Measurements from ENCODE around the gene VASH2.
A peak's percentile ranks its signal among the peaks of the same experiment; 100 is the strongest.
"Not testable (repeated sequence)": the region's sequence is repeated elsewhere in the genome, so short reads cannot be mapped to it uniquely, and the experiment has no call there.

The VASH2 gene

GRCh38 chr1:212981025-212981495 lies 30.7 kb downstream of the VASH2 start:
- DNase-seq (ENCODE audit: low read depth) = no peak

- no peak for DNase-seq (ENCODE audit: low read depth)
These were observed 31.4 kb downstream of the VASH2 start for GRCh38 chr1:212981571-212982328.

GRCh38 chr1:212982430-212983152 lies 32.2 kb downstream of the VASH2 start:
- no peak for DNase-seq (ENCODE audit: low read depth)

GRCh38 chr1:212983482-212983881 lies 33.1 kb downstream of the VASH2 start:
- DNase-seq (ENCODE audit: low read depth) = no peak

GRCh38 chr1:212984522-212985291 lies 34.4 kb downstream of the VASH2 start:
- no peak for DNase-seq (ENCODE audit: low read depth)

DNA sequence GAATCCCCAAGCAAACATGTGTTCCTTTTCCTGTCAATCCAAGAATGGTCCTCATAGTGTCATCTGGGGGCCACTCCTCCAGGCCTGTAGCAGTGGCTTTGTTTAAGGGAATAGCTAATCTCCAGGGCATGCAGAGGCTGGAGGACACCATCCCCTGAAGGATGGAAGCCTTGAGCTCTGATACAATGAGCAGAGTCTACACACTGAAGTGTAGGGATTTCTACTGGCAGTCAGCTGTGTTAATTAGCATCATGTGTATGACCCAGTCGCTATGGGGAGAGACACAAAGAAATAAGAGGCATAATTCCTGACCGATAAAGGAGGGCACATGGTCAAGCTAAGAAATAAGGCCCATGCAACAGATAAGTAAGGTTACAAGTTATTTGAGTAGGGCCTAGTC lies 36.2 kb downstream of the VASH2 start:
- no peak for DNase-seq (ENCODE audit: low read depth)

DNA sequence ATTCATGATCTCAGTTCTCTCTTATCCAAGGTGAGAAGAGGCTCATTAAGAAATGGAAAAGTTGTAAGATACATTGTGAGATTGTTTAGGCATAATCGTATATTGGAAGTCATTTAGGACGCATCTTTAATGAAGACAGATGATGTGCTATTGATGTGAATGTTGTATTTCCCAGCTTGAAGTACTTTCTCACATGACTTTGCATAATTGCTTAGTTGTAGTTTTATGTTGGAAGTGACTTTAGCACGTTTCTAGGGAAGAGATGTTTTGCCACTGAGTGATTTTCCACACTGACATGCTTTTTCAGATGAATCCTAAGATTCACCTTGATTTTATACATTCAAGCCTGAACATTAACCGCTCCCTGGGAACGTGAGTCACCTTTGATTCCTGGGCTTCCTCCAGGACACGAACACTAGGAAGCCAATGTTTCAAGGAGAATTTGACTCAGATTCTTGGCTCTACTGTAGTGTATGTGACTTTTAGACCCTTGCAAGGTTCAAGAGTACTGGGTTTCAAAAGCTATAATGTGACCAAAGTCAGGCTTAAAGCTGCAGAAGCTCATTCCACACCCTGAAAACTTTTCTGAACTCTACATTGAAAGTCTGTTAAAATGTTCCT lies 37.5 kb downstream of the VASH2 start:
- no peak for DNase-seq (ENCODE audit: low read depth)

- DNase-seq (ENCODE audit: low read depth) = no peak
These were observed 39.9 kb downstream of the VASH2 start for GRCh38 chr1:212990276-212990675.

DNA sequence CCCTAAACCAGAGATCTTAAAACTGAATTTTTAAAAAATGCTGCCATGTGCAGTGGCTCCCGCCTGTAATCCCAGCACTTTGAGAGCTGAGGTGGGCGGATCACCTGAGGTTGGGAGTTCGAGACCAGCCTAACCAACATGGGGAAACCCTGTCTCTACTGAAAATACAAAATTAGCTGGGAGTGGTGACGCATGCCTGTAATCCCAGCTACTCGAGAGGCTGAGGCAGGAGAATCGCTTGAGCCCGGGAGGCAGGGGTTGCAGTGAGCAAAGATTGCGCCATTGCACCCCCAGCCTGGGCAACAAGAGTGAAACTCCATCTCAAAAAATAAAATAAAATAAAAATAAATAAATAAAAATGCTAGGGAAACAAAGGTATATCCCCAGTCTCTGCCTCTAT lies 43.6 kb downstream of the VASH2 start:
- DNase-seq (ENCODE audit: low read depth) = not testable (repeated sequence)

GRCh38 chr1:212994926-212995325 lies 44.6 kb downstream of the VASH2 start:
- DNase-seq (ENCODE audit: low read depth) = no peak

GRCh38 chr1:213003256-213003655 lies 52.9 kb downstream of the VASH2 start:
- DNase-seq (ENCODE audit: low read depth) = no peak

- no peak for DNase-seq (ENCODE audit: low read depth)
These were observed 58.2 kb downstream of the VASH2 start for GRCh38 chr1:213008564-213008963.

DNA sequence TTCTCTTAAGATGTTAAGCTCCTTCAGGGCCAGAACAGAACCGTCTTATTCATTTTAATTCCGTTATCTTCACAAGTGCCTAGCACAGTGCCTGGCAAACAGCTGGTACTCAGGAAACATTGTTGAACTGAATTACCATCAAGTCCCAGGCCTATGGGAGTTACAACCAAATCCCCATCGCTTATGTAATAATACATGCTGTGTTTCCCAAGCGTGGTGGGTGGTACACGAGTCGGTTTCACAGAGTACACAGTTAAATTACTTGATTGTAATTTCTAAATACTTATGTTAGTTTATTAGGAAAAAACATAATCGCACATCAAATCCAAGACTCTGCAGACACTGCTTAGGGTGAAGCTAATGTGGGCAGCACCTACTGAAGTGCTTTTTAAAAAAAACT lies 64.3 kb downstream of the VASH2 start:
- no peak for DNase-seq (ENCODE audit: low read depth)

DNA sequence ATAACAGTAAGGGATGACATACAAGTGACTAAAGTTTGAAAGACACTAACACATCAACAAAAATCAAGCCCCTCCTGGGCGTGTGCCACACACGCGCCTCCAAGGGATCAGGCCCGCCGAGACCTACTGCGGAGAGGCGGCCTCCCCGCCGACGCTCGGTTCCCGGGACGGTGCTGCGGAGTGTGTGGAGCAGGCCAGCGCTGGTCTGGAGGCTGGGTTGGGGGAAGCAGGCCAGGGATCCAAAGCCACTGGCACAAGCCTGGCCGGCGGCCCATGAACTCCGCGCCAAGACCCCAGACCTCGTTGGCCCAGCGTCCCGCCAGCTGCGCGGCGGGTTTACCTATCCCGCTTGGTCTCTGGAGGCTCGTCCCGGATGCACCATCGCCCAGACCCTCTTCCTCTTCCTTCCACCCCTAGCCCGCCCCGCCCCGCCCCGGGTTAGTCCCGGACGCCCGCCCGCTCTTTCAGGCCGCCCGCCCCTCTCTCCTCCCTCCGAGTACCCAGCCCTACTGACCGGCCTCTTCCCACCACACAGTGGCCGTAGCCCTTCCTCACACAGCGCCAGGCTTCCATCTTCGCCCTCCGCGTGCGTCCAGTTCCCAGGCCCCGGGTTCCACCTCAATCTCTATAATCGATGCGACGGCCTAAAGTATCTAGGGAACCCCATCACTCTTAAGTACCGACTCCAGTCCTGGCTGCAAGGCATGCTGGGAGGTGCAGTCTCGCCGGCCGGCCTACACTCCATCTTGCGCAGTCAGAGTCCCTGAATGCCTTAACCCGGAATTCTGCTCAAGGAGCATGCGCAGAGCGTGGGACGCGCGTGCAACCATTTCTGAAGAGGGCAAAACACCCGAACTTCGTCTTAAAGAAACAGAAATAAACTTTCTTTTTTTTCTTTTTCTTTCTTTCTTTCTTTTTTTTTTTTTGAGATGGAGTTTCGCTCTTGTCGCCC lies 65.0 kb downstream of the VASH2 start, which contains the start of gene ANGEL2:
TSS of gene ANGEL2 (minus strand) at position 769 of the 952 bp plus-strand sequence. CDS start at position 573, 196 bp downstream.
- DNase-seq (ENCODE audit: low read depth) = peak; percentile 88

- no peak for DNase-seq (ENCODE audit: low read depth)
These were observed 67.3 kb downstream of the VASH2 start for GRCh38 chr1:213017447-213018273.

DNA sequence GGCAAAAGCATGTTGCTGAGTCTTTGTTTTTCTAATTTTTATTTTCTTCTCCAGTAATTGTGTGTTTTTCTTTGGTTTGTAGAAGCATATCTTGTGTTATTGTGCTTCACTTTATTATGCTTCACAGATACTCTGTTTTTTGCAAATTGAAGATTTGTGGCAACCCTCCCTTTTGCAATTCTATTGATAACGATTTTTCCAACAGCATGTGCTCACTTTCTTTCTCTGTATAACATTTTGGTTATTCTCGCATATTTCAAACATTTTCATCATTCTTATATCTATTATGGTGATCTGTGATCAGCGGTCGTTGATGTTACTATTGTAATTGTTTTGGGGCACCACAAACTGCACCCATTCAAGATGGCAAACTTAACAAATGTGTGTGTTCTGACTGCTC lies 69.1 kb downstream of the VASH2 start:
- no peak for DNase-seq (ENCODE audit: low read depth)

GRCh38 chr1:213020016-213020415 lies 69.7 kb downstream of the VASH2 start:
- DNase-seq (ENCODE audit: low read depth) = no peak

DNA sequence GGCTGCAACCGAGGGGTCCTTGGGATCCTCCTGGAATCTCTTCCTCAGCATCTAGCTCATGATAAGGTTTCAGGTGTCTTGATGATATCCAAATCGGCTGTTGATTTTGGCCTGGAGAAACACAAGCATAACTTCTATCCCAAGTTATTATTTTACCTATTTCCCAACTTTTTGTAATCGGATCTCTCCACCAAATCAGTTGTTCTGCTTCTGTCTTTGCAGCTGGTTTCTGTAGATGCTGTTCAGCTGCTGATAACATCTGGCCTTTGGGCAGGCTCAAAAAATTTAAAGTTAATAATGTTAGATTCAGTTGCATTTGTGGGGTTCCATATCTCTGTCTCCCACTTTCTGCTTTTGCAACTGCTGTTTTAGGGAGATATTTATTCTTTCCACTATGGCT lies 76.7 kb downstream of the VASH2 start:
- DNase-seq (ENCODE audit: low read depth) = not testable (repeated sequence)

- no peak for DNase-seq (ENCODE audit: low read depth)
These were observed 82.3 kb downstream of the VASH2 start for GRCh38 chr1:213032651-213033050.

GRCh38 chr1:213034713-213035112 lies 84.4 kb downstream of the VASH2 start:
- no peak for DNase-seq (ENCODE audit: low read depth)
